CD4-positive, alpha-beta T cell (primary cell): Measurements from ENCODE around the gene CALN1. TPM values are rescaled to one million over a fixed set of nuclear protein-coding genes. Genes with fewer than 3 reads are reported as not detected.

Experiments
- ATAC-seq: fragments of 200-7000 bp; cut with Tn5 transposase; one replicate; pipeline ENCODE4 v1.10.0; 2022; ENCODE audit warnings: mild to moderate bottlenecking; ENCODE audit not compliant: poor library complexity
- CTCF ChIA-PET: fragments of 350-600 bp; sonication (Branson Sonifier 250); formaldehyde crosslinking; loops from one replicate; lab custom pipeline; 2021; ENCODE audit warnings: antibody characterized with exemption, inconsistent platforms; lab: Charles Lee
- POLR2A ChIA-PET: fragments of 350-600 bp; sonication (Branson Sonifier 250); formaldehyde crosslinking; loops from one replicate; lab custom pipeline; 2021; ENCODE audit warnings: antibody characterized with exemption, inconsistent platforms; lab: Charles Lee
- DNase-seq, 14 experiments: peaks; one replicate each; pipeline ENCODE4 v3.0.0-alpha.2; 2013 to 2020; ENCODE audit warnings: mixed read lengths in 2 of 14
- H3K27ac ChIP-seq, 2 donors: one replicate each; pipeline versions ENCODE4 v1.5.1 to v1.7.0; 2013; ENCODE audit warnings: low read length in 2 of 2, low read depth in 1 of 2, mild to moderate bottlenecking in 1 of 2
- H3K27me3 ChIP-seq, 2 experiments: 1 replicate in 1 of 2; 2 replicates in 1 of 2; pipeline versions ENCODE4 v1.6.1 to v1.7.0; 2013; ENCODE audit warnings: low read length in 2 of 2, control low read depth in 1 of 2, mild to moderate bottlenecking in 1 of 2, moderate library complexity in 1 of 2; ENCODE audit not compliant: insufficient read depth in 2 of 2, control insufficient read depth in 1 of 2
- H3K36me3 ChIP-seq: one replicate; pipeline ENCODE4 v1.6.1; 2013; ENCODE audit warnings: low read length, control low read depth; ENCODE audit not compliant: insufficient read depth
- H3K4me1 ChIP-seq: one replicate; pipeline ENCODE4 v1.6.1; 2013; ENCODE audit warnings: low read length, control low read depth; ENCODE audit not compliant: insufficient read depth
- H3K4me3 ChIP-seq: one replicate; pipeline ENCODE4 v1.5.1; 2013; ENCODE audit warnings: mild to moderate bottlenecking, low read length, moderate library complexity
- H3K9me3 ChIP-seq, 2 experiments: 1 replicate in 1 of 2; 2 replicates in 1 of 2; pipeline versions ENCODE4 v1.6.1 to v1.7.0; 2013; ENCODE audit warnings: low read length in 2 of 2, mild to moderate bottlenecking in 2 of 2, control low read depth in 1 of 2, moderate library complexity in 1 of 2; ENCODE audit not compliant: control insufficient read depth in 1 of 2, insufficient read depth in 1 of 2
- H3K27ac Mint-ChIP-seq: one replicate; pipeline ENCODE4 v1.8.0; 2020; ENCODE audit warnings: mixed read lengths
- H3K27me3 Mint-ChIP-seq: one replicate; pipeline ENCODE4 v1.8.0; 2021; ENCODE audit warnings: mixed read lengths
- H3K36me3 Mint-ChIP-seq: one replicate; pipeline ENCODE4 v1.8.0; 2021; ENCODE audit warnings: low read depth, mixed read lengths
- H3K4me1 Mint-ChIP-seq: one replicate; pipeline ENCODE4 v1.8.0; 2021; ENCODE audit warnings: low read depth, mixed read lengths
- H3K4me3 Mint-ChIP-seq: one replicate; pipeline ENCODE4 v1.8.0; 2020; ENCODE audit warnings: mild to moderate bottlenecking, mixed read lengths
- H3K9me3 Mint-ChIP-seq: one replicate; pipeline ENCODE4 v1.8.0; 2020; ENCODE audit warnings: mixed read lengths
- intact Hi-C, 2 experiments: fragments of 100-400 bp; cut with DNase I in 1 of 2; cut with micrococcal nuclease in 1 of 2; formaldehyde crosslinking; loops; one replicate each; pipeline versions ENCODE4 v1.15.1 to v1.9.0; 2023 to 2025; cut with DNase I, micrococcal nuclease
- total RNA-seq, 174 experiments: library from RNA in 2 of 174; stranded (reverse) in 2 of 174; gene quantifications; one replicate each; pipeline ENCODE4 v1.2.3 and lab custom pipeline; 2021 to 2026
- TF ChIP-seq, protein P1 (sequence below): fragments of 200-600 bp; IDR thresholded peaks from one replicate; pipeline ENCODE4 v1.8.0; 2022; ENCODE audit warnings: antibody characterized with exemption, mild to moderate bottlenecking

CALN1 gene
- total RNA-seq, 2 experiments from 2014 or later, result 0.06 TPM; not detected in 1

DNA sequence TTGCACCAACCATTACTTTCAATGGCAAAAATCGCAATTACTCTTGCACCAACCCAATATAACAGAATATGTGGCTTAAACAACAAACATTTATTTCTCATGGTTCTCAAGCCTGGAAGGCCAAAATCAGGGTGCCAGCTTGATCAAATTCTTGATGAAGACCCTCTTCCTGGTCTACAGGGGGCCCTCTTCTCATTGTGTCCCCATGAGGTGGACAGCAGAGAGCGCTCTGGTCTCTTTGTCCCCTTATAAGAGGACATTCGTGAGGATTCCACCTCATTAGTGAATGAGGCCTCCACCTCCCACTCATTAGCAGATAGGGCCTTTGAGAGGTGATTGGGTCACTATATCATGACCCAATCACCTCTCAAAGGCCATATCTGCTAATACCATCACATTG, 120.0 kb downstream of the CALN1 start:
- intact Hi-C loops, result no loop called here
- no peaks in the 10 kb centered on the region for H3K36me3 ChIP-seq
- Mint-ChIP-seq H3K4me3 (no peak overlapping the region), H3K27me3 (no peaks in the 10 kb centered on the region), H3K27ac (no peak overlapping the region), H3K36me3 (no peaks in the 10 kb centered on the region), H3K4me1 (no peaks in the 10 kb centered on the region), H3K9me3 (peaks cover 5% of the 10 kb centered on the region)
- ATAC-seq (no peak), DNase-seq (no peak)
- TF ChIP-seq, protein P1, sequence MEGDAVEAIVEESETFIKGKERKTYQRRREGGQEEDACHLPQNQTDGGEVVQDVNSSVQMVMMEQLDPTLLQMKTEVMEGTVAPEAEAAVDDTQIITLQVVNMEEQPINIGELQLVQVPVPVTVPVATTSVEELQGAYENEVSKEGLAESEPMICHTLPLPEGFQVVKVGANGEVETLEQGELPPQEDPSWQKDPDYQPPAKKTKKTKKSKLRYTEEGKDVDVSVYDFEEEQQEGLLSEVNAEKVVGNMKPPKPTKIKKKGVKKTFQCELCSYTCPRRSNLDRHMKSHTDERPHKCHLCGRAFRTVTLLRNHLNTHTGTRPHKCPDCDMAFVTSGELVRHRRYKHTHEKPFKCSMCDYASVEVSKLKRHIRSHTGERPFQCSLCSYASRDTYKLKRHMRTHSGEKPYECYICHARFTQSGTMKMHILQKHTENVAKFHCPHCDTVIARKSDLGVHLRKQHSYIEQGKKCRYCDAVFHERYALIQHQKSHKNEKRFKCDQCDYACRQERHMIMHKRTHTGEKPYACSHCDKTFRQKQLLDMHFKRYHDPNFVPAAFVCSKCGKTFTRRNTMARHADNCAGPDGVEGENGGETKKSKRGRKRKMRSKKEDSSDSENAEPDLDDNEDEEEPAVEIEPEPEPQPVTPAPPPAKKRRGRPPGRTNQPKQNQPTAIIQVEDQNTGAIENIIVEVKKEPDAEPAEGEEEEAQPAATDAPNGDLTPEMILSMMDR, result no peak
- no peaks in the 10 kb centered on the region for H3K4me1 ChIP-seq
- no peak overlapping the region for H3K4me3 ChIP-seq
- CTCF ChIA-PET, result no interaction called here
- no peak overlapping the region for H3K27ac ChIP-seq
- no peaks in the 10 kb centered on the region for H3K27me3 ChIP-seq
- POLR2A ChIA-PET, result no interaction called here
- no peaks in the 10 kb centered on the region for H3K9me3 ChIP-seq

DNA sequence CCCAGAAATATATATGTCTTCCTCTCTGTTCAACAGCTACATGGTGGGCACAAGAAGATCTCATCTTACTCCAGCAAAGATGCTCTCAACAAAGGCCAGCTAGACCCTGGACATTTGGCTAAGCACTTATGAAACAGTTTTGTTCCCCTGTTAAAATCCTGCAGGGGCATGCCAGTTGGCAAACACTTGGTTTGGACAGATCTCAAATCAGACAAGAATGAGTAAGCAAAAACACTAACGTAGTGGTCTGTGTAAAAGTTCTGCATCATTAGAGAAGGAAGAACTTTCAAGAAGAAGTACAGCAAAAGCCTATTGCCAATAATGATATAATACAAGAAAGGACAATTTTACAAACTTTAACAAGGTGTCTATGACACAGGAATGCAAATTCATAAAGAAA, 125.6 kb downstream of the CALN1 start:
- H3K27ac ChIP-seq, result no peak overlapping the region
- no peak for ATAC-seq
- no peaks in the 10 kb centered on the region for H3K9me3 ChIP-seq
- Mint-ChIP-seq H3K27ac (no peak overlapping the region), H3K4me1 (no peaks in the 10 kb centered on the region), H3K4me3 (no peak overlapping the region), H3K27me3 (no peaks in the 10 kb centered on the region), H3K9me3 (peaks cover 13% of the 10 kb centered on the region), H3K36me3 (no peaks in the 10 kb centered on the region)
- no peak overlapping the region for H3K4me3 ChIP-seq
- H3K36me3 ChIP-seq, result no peaks in the 10 kb centered on the region
- intact Hi-C loops, result no loop called here
- DNase-seq, result no peak
- CTCF ChIA-PET, result no interaction called here
- TF ChIP-seq, protein P1, result no peak
- no peaks in the 10 kb centered on the region for H3K4me1 ChIP-seq
- POLR2A ChIA-PET, result no interaction called here
- H3K27me3 ChIP-seq, result no peaks in the 10 kb centered on the region

GRCh38 chr7:72283309-72283708, 128.8 kb downstream of the CALN1 start:
- CTCF ChIA-PET, result no interaction called here
- Mint-ChIP-seq H3K4me1 (no peaks in the 10 kb centered on the region), H3K9me3 (peaks cover 10% of the 10 kb centered on the region), H3K4me3 (no peak overlapping the region), H3K27ac (no peak overlapping the region), H3K27me3 (no peaks in the 10 kb centered on the region), H3K36me3 (no peaks in the 10 kb centered on the region)
- no peak for ATAC-seq
- POLR2A ChIA-PET, result no interaction called here
- DNase-seq, result no peak
- intact Hi-C loops, result no loop called here
- Histone ChIP-seq H3K4me1 (no peaks in the 10 kb centered on the region), H3K27me3 (no peaks in the 10 kb centered on the region), H3K36me3 (no peaks in the 10 kb centered on the region), H3K4me3 (no peak overlapping the region), H3K9me3 (peaks cover 0 to 4% of the 10 kb centered on the region in 2 experiments), H3K27ac (no peak overlapping the region)
- TF ChIP-seq, protein P1, result no peak
